Gastrocnemius medialis (tissue), 4 donors: ENCODE measurements around the gene NAV3. TPM values are rescaled to one million over a fixed set of nuclear protein-coding genes. Genes with fewer than 3 reads are reported as not detected.
"Not testable (repeated sequence)": the region's sequence is repeated elsewhere in the genome, so short reads cannot be mapped to it uniquely, and the experiment has no call there.

Experiments
- ATAC-seq, 2 donors: fragments of 150-250 bp; one replicate each; pipeline ENCODE4 v1.9.1; 2016
- DNase-seq, 2 donors: peaks; one replicate each; pipeline ENCODE4 v3.0.0-alpha.2; 2019
- H3K27ac ChIP-seq, 4 donors: fragments of 200-600 bp; sonication (generic); 1 replicate in 1 of 4; 2 replicates in 3 of 4; pipeline ENCODE4 v1.5.1; 2016 to 2018; ENCODE audit warnings: mild to moderate bottlenecking in 2 of 4, moderate library complexity in 1 of 4
- H3K27me3 ChIP-seq, 3 donors: fragments of 200-600 bp; sonication (generic) in 2 of 3; 1 replicate in 1 of 3; 2 replicates in 2 of 3; pipeline versions ENCODE4 v1.5.1 to v1.6.0; 2016 to 2019; ENCODE audit warnings: mild to moderate bottlenecking in 1 of 3, moderate library complexity in 1 of 3
- H3K36me3 ChIP-seq, 2 donors: fragments of 200-600 bp; sonication (generic) in 1 of 2; one replicate each; pipeline ENCODE4 v1.5.1; 2017 to 2018
- H3K4me1 ChIP-seq, 2 donors: fragments of 200-600 bp; sonication (generic) in 1 of 2; one replicate each; pipeline ENCODE4 v1.5.1; 2016 to 2017; ENCODE audit warnings: mild to moderate bottlenecking in 2 of 2
- H3K4me3 ChIP-seq, 4 donors: fragments of 200-600 bp; sonication (generic) in 3 of 4; 1 replicate in 1 of 4; 2 replicates in 3 of 4; pipeline ENCODE4 v1.5.1; 2016 to 2019; ENCODE audit warnings: mild to moderate bottlenecking in 2 of 4
- H3K9me3 ChIP-seq, 3 donors: fragments of 200-600 bp; sonication (generic) in 2 of 3; 1 replicate in 1 of 3; 2 replicates in 2 of 3; pipeline ENCODE4 v1.5.1; 2016 to 2019
- POLR2A ChIP-seq, 2 donors: fragments of 450-650 bp; IDR thresholded peaks; one replicate each; pipeline ENCODE4 v1.6.1; 2017; ENCODE audit warnings: antibody characterized with exemption in 2 of 2, mild to moderate bottlenecking in 2 of 2, moderate library complexity in 2 of 2
- in situ Hi-C, 4 donors: fragments of 200-750 bp; cut with MboI; loops; one replicate each; pipeline versions ENCODE4 v1.15.0 to v1.8.0; 2017; ENCODE audit warnings: low sequenced_read_pairs in 4 of 4
- intact Hi-C: fragments of 100-400 bp; cut with DNase I; formaldehyde crosslinking; loops from one replicate; pipeline ENCODE4 v1.15.1; 2023; ENCODE audit warnings: low total_unique reads
- total RNA-seq, 4 donors: library from RNA; depleted of rRNA; stranded (reverse); fragments of >200 nt; gene quantifications; one replicate each; pipeline versions ENCODE4 v1.1.0 to v1.2.3, GENCODE V29; 2016
- TF ChIP-seq, protein P1 (sequence below), 5 experiments: fragments of 450-650 bp in 3 of 5; fragments of 200-600 bp in 2 of 5; sonication (generic) in 2 of 5; IDR thresholded peaks in 4 of 5; conservative IDR thresholded peaks in 1 of 5; 1 replicate in 4 of 5; 2 replicates in 1 of 5; pipeline ENCODE4 v1.5.1; 2016 to 2019; ENCODE audit warnings: antibody characterized with exemption in 5 of 5, mild to moderate bottlenecking in 3 of 5, moderate library complexity in 3 of 5

The NAV3 gene
- total RNA-seq, 4 donors from 2014 or later: 0.87 to 2.5 (median 2.0) TPM

DNA sequence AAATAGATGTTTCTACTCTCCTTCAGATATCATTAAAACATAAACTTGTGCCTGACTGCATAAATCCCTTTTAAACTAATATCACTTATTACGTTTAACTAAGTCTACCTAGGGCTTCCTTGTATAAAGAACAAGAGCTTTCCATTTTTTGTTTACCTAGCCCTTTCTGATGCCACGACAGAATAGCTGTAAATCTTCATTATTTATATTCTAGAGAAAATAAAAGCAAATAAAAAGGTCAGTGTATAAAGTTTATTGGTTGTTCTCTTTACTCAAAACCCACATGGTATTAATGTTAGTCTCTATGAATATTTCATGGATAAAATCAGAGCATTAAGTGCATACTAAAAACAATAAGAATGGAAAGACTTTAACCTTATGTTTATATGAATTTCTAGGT is 269.1 kb downstream of the NAV3 start:
- DNase-seq: no peak
- Histone ChIP-seq H3K4me1 (no peaks in the 10 kb centered on the region), H3K4me3 (no peak overlapping the region), H3K27me3 (no peaks in the 10 kb centered on the region), H3K36me3 (no peaks in the 10 kb centered on the region), H3K9me3 (no peaks in the 10 kb centered on the region), H3K27ac (no peak overlapping the region)
- TF ChIP-seq, protein P1, sequence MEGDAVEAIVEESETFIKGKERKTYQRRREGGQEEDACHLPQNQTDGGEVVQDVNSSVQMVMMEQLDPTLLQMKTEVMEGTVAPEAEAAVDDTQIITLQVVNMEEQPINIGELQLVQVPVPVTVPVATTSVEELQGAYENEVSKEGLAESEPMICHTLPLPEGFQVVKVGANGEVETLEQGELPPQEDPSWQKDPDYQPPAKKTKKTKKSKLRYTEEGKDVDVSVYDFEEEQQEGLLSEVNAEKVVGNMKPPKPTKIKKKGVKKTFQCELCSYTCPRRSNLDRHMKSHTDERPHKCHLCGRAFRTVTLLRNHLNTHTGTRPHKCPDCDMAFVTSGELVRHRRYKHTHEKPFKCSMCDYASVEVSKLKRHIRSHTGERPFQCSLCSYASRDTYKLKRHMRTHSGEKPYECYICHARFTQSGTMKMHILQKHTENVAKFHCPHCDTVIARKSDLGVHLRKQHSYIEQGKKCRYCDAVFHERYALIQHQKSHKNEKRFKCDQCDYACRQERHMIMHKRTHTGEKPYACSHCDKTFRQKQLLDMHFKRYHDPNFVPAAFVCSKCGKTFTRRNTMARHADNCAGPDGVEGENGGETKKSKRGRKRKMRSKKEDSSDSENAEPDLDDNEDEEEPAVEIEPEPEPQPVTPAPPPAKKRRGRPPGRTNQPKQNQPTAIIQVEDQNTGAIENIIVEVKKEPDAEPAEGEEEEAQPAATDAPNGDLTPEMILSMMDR (IDR thresholded peaks at IDR 0.05 in 4 of 5, conservative IDR thresholded peaks at IDR 0.05 in 1 of 5): no peak
- TF ChIP-seq POLR2A (IDR thresholded peaks at IDR 0.05): no peak
- ATAC-seq: no peak
- in situ Hi-C loops (no loop called here), intact Hi-C loops (no loop called here)

DNA sequence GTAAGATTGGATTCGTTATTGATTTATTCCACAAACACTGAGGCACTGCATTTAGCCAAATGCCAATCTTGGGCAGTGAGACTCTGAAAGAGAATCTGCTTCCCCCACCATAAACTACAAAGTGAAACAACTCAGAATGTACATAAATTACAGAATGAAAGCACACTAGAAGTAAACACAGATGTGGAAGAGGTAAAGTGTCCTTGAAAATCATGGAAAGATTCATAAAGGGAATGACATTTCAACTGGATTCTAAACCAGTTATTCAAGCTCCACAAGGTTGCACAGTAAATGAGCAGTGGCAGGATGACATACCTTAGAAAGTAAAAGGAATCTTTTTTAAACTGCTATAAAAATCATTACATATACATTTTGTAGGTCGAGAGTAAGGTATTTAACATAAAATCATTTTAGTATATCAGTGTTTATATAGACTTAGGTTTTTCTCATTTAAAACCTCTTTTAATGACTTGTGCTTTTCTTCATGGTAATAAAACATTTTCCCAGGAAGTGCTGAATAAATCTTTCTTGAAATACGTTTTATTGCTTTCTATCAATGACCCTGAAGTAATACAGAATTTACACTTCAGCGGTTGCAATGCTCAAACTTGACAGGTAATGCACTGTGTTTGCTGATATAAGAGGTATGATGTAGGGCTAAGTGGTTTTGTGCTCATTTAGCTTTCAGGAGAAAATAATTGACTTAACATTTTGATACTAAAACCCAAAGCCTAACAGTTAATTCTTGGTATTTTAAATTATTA is 270.6 kb downstream of the NAV3 start:
- in situ Hi-C loops: no loop called here
- TF ChIP-seq, protein P1 (IDR thresholded peaks at IDR 0.05 in 4 of 5, conservative IDR thresholded peaks at IDR 0.05 in 1 of 5): no peak
- TF ChIP-seq POLR2A (IDR thresholded peaks at IDR 0.05): no peak

DNA sequence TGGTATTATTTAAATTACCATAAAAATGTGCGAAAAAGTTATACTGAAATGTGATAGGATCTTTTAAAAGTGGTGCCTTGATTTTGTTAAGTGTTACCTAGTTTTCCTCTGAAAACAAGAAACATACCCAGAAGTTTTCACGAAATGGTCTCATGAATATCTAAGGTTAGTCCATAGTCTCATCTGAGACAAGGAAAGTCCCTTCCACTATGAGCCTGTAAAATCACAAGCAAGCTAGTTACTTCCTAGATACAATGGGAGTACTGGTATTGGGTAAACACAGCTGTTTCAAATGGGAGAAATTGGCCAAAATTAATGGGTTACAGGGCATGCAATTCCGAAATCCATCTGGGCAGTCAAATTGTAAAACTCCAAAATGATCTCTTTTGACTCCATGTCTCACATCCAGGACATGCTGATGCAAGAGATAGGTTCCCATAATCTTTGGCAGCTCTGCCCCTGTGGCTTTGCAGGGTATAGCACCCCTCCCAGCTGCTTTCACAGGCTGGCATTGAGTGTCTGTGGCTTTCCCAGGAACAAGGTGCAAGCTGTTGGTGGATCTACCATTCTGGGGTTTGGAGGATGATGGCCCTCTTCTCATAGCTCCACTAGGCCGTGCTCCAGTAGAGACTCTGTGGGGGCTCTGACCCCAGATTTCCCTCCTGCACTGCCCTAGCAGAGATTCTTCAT is 271.4 kb downstream of the NAV3 start:
- DNase-seq (no peak), ATAC-seq (no peak)
- no peaks in the 10 kb centered on the region for H3K27me3 ChIP-seq
- intact Hi-C loops (no loop called here), in situ Hi-C loops (no loop called here)
- no peaks in the 10 kb centered on the region for H3K9me3 ChIP-seq
- no peaks in the 10 kb centered on the region for H3K36me3 ChIP-seq
- no peak overlapping the region for H3K4me3 ChIP-seq
- no peak overlapping the region for H3K27ac ChIP-seq
- H3K4me1 ChIP-seq: no peaks in the 10 kb centered on the region
- TF ChIP-seq POLR2A (IDR thresholded peaks at IDR 0.05): no peak
- TF ChIP-seq, protein P1 (IDR thresholded peaks at IDR 0.05 in 4 of 5, conservative IDR thresholded peaks at IDR 0.05 in 1 of 5): no peak

More for the DNA sequence above, 270.6 kb downstream of the NAV3 start:
- Histone ChIP-seq H3K9me3 (no peaks in the 10 kb centered on the region), H3K4me3 (no peak overlapping the region), H3K4me1 (no peaks in the 10 kb centered on the region), H3K27ac (no peak overlapping the region), H3K27me3 (no peaks in the 10 kb centered on the region), H3K36me3 (no peaks in the 10 kb centered on the region)
- intact Hi-C loops: no loop called here
- DNase-seq (no peak), ATAC-seq (no peak)

DNA sequence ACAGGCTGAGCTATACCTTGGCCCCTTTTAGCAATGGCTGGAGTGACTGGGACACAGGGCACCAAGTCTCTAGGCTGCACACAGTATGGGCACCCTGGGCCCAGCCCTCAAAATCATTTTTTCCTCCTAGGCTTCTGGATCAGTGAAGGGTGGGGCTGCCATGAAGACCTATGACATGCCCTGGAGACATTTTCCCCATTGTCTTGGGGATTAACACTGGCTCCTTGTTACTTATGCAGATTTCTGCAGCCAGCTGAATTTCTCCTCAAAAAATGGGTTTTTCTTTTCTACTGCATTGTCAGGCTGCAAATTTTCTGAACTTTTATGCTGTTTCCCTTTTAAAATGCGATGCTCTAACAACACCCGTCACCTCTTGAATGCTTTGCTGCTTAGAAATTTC is 272.1 kb downstream of the NAV3 start:
- intact Hi-C loops, in situ Hi-C loops, ATAC-seq: not testable (repeated sequence)

DNA sequence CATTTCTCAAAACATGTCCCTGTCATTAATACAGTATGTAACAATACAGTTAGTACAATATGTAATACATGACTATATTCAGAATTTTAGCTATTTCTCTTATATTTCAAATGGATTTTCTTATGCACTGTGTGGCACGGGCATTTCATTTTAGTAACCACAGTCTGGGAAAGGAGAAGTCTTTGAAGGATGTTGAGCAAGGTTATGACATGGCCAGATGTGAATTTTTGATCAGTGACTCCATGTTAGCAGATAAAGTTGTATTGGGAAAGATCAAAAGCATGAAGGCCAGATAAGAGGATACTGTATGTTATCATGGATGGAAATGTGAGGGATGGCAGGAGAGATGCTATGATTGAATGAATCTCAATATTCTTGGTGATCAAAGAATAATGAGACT is 285.2 kb downstream of the NAV3 start:
- ATAC-seq (no peak), DNase-seq (no peak)
- Histone ChIP-seq H3K9me3 (no peaks in the 10 kb centered on the region), H3K4me1 (no peaks in the 10 kb centered on the region), H3K27ac (no peak overlapping the region), H3K4me3 (no peak overlapping the region), H3K36me3 (no peaks in the 10 kb centered on the region), H3K27me3 (no peaks in the 10 kb centered on the region)
- in situ Hi-C loops: no loop called here
- intact Hi-C loops: no loop called here
- no peak for TF ChIP-seq POLR2A (IDR thresholded peaks at IDR 0.05)
- TF ChIP-seq, protein P1 (IDR thresholded peaks at IDR 0.05 in 4 of 5, conservative IDR thresholded peaks at IDR 0.05 in 1 of 5): no peak

More for the DNA sequence above, 272.1 kb downstream of the NAV3 start:
- not testable (repeated sequence) for H3K4me1 ChIP-seq, H3K27ac ChIP-seq, H3K4me3 ChIP-seq, H3K9me3 ChIP-seq, H3K36me3 ChIP-seq, H3K27me3 ChIP-seq, DNase-seq
